Measurements from ENCODE around the gene MDGA2. TPM values are rescaled to one million over a fixed set of nuclear protein-coding genes. Genes with fewer than 3 reads are reported as not detected.
A peak's percentile ranks its signal among the peaks of the same experiment; 100 is the strongest.

The MDGA2 gene
- total RNA-seq, 1 donor from 2014 or later = not detected

DNA sequence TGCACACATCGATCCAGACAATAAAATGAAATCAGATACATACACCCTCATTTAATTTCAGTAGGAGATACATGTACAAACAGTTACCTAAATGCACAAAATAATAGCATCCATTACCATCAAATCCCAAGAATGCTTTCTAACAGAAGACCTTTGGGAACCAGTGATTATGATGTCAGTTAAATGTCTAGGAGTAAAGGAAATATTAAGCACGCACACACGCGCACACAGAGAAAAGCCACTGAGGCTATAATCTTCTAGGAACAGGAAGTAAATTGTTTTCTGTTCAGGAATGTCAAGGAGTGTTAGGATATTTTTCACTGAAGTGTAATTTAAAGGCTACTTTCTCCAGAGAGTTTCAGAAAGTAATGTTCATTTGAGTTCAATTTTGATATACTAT, 250.1 kb downstream of the MDGA2 start:
- no peak overlapping the region for H3K27ac ChIP-seq
- no peaks in the 10 kb centered on the region for H3K36me3 ChIP-seq
- no peak for DNase-seq
- H3K4me1 ChIP-seq = no peaks in the 10 kb centered on the region
- no peak for ATAC-seq
- H3K4me3 ChIP-seq = no peak overlapping the region
- TF ChIP-seq, protein P1, sequence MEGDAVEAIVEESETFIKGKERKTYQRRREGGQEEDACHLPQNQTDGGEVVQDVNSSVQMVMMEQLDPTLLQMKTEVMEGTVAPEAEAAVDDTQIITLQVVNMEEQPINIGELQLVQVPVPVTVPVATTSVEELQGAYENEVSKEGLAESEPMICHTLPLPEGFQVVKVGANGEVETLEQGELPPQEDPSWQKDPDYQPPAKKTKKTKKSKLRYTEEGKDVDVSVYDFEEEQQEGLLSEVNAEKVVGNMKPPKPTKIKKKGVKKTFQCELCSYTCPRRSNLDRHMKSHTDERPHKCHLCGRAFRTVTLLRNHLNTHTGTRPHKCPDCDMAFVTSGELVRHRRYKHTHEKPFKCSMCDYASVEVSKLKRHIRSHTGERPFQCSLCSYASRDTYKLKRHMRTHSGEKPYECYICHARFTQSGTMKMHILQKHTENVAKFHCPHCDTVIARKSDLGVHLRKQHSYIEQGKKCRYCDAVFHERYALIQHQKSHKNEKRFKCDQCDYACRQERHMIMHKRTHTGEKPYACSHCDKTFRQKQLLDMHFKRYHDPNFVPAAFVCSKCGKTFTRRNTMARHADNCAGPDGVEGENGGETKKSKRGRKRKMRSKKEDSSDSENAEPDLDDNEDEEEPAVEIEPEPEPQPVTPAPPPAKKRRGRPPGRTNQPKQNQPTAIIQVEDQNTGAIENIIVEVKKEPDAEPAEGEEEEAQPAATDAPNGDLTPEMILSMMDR (IDR thresholded peaks at IDR 0.05) = no peak
- no peaks in the 10 kb centered on the region for H3K27me3 ChIP-seq
- intact Hi-C loops (cut with DNase I) = no loop called here
- H3K9me3 ChIP-seq = no peaks in the 10 kb centered on the region

- TF ChIP-seq, protein P1 (IDR thresholded peaks at IDR 0.05) = no peak
- ATAC-seq (no peak), DNase-seq (no peak)
- H3K27me3 ChIP-seq = no peaks in the 10 kb centered on the region
- intact Hi-C loops (cut with DNase I) = no loop called here
- no peak overlapping the region for H3K27ac ChIP-seq
- no peaks in the 10 kb centered on the region for H3K9me3 ChIP-seq
- no peaks in the 10 kb centered on the region for H3K4me1 ChIP-seq
- no peaks in the 10 kb centered on the region for H3K36me3 ChIP-seq
- no peak overlapping the region for H3K4me3 ChIP-seq
Measured at GRCh38 chr14:47422191-47422590, 253.2 kb downstream of the MDGA2 start.

- Histone ChIP-seq H3K4me3 (no peak overlapping the region), H3K9me3 (no peaks in the 10 kb centered on the region), H3K27ac (no peak overlapping the region), H3K36me3 (no peaks in the 10 kb centered on the region), H3K4me1 (no peaks in the 10 kb centered on the region), H3K27me3 (no peaks in the 10 kb centered on the region)
- ATAC-seq = no peak
- TF ChIP-seq, protein P1 (IDR thresholded peaks at IDR 0.05) = no peak
- DNase-seq = no peak
- intact Hi-C loops (cut with DNase I) = no loop called here
Measured at GRCh38 chr14:47411523-47411922, 263.9 kb downstream of the MDGA2 start.

GRCh38 chr14:47392326-47392725, 283.1 kb downstream of the MDGA2 start:
- Histone ChIP-seq H3K36me3 (no peaks in the 10 kb centered on the region), H3K27ac (no peak overlapping the region), H3K4me3 (no peak overlapping the region), H3K9me3 (no peaks in the 10 kb centered on the region), H3K4me1 (peaks cover 4% of the 10 kb centered on the region), H3K27me3 (no peaks in the 10 kb centered on the region)
- ATAC-seq = peak; percentile 50
- DNase-seq = no peak
- TF ChIP-seq, protein P1 (IDR thresholded peaks at IDR 0.05) = no peak
- intact Hi-C loops (cut with DNase I) = no loop called here

- intact Hi-C loops (cut with DNase I) = no loop called here
- Histone ChIP-seq H3K36me3 (no peaks in the 10 kb centered on the region), H3K27ac (no peak overlapping the region), H3K27me3 (no peaks in the 10 kb centered on the region), H3K4me1 (peaks cover 4% of the 10 kb centered on the region), H3K4me3 (no peak overlapping the region), H3K9me3 (no peaks in the 10 kb centered on the region)
- TF ChIP-seq, protein P1 (IDR thresholded peaks at IDR 0.05) = no peak
- DNase-seq (no peak), ATAC-seq (no peak)
Measured at GRCh38 chr14:47390831-47391504, 284.4 kb downstream of the MDGA2 start.

GRCh38 chr14:47389535-47389934, 285.9 kb downstream of the MDGA2 start:
- intact Hi-C loops (cut with DNase I) = no loop called here
- Histone ChIP-seq H3K4me3 (no peak overlapping the region), H3K36me3 (no peaks in the 10 kb centered on the region), H3K4me1 (peaks cover 4% of the 10 kb centered on the region), H3K27ac (no peak overlapping the region), H3K27me3 (no peaks in the 10 kb centered on the region), H3K9me3 (no peaks in the 10 kb centered on the region)
- peak; percentile 52 for ATAC-seq
- DNase-seq = no peak
- TF ChIP-seq, protein P1 (IDR thresholded peaks at IDR 0.05) = no peak

Data from upper lobe of right lung (tissue), 1 donor.